Mucosa of stomach (tissue), 1 donor: ENCODE measurements around the gene PELI3.
A peak's percentile ranks its signal among the peaks of the same experiment; 100 is the strongest.

ENCODE experiments used
- H3K27me3 ChIP-seq: one replicate; pipeline ENCODE4 v1.7.0; 2013; ENCODE audit warnings: mild to moderate bottlenecking, low read length; ENCODE audit not compliant: control insufficient read depth, insufficient read depth
- H3K36me3 ChIP-seq: one replicate; pipeline ENCODE4 v1.7.0; 2013; ENCODE audit warnings: low read length; ENCODE audit not compliant: control insufficient read depth, insufficient read depth
- H3K4me1 ChIP-seq: one replicate; pipeline ENCODE4 v1.7.0; 2013; ENCODE audit warnings: mild to moderate bottlenecking, low read length; ENCODE audit not compliant: control insufficient read depth, insufficient read depth
- H3K4me3 ChIP-seq: one replicate; pipeline ENCODE4 v1.7.0; 2013; ENCODE audit warnings: low read length
- H3K9ac ChIP-seq: one replicate; pipeline ENCODE4 v1.7.0; 2013; ENCODE audit warnings: mild to moderate bottlenecking, low read length, moderate library complexity
- H3K9me3 ChIP-seq: one replicate; pipeline ENCODE4 v1.7.0; 2013; ENCODE audit warnings: mild to moderate bottlenecking, low read length, moderate library complexity; ENCODE audit not compliant: control insufficient read depth
- donor health status: Pancreatic carcinoma.

Gene PELI3, protein sequence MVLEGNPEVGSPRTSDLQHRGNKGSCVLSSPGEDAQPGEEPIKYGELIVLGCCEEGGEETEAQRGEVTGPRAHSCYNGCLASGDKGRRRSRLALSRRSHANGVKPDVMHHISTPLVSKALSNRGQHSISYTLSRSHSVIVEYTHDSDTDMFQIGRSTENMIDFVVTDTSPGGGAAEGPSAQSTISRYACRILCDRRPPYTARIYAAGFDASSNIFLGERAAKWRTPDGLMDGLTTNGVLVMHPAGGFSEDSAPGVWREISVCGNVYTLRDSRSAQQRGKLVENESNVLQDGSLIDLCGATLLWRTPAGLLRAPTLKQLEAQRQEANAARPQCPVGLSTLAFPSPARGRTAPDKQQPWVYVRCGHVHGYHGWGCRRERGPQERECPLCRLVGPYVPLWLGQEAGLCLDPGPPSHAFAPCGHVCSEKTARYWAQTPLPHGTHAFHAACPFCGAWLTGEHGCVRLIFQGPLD

DNA sequence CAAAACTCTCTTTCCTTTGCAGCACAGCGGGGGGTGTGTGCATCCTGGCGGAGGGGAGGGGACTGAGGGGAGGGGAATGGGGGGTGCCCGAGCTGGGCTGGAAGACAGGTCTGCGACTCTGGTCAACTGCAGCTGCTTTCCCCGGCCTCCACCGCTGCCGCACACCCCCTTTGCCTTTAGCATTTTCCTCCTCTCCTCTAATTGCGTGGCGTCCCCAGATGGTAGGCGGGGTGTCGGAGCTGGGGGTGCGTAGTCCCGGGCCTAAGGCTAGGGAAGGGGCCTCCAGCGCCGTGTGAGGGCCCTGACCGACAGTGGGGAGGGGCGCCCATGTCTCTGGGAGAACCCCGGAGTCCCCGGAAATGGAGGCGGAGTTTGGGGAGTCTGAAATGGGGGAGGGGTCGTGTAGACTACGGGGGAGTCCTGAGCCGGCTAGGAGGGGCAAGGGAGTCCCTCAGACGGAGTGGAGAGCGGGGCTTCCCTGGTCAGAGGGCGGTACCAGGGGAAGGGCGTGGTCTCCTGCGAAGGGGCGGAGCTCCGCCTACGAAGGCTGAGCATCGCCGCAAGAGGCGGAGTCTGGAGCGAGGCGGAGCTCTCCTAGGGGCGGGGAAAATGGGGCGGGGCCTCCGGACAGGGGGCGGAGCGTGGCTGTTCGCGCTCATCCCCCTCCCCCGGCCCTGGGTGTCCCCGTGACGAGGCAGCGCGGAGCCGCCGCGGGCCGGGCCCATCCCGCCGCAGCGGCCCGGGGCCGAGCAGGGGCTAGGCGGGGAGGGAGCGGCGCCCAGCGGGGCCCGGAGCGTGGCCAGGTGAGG is at the start of gene PELI3:
TSS of gene PELI3 (plus strand) at position 681 of the 809 bp plus-strand sequence. CDS start 1,224 bp downstream, outside the sequence.
- no peaks in the 10 kb centered on the region for H3K9me3 ChIP-seq
- no peaks in the 10 kb centered on the region for H3K36me3 ChIP-seq
- no peaks in the 10 kb centered on the region for H3K27me3 ChIP-seq
- H3K9ac ChIP-seq: peak within 1 kb of the TSS; percentile 60
- H3K4me3 ChIP-seq: peak within 1 kb of the TSS; percentile 32
- peaks cover 15% of the 10 kb centered on the region for H3K4me1 ChIP-seq

DNA sequence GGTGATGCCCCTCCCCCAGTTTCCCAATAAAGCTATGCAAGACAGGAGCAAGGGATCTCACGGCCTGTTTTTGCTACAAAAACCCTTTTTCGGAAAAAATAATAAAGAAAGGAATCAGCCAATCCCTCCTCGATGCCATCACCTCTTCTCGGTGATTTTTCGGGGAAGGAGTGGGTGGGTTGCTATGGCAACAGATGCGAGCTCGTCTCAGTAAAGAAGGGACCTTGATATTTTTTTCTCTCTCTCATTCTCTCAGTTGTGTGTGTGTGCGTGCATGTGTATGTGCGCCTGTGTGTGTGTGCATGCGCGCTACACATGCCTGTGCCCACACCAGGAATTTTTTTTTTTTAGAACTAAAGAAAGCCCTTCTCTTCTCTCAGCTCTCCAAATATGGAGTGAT is 49.7 kb upstream of the PELI3 start:
- H3K9me3 ChIP-seq: no peaks in the 10 kb centered on the region
- no peak overlapping the region for H3K4me3 ChIP-seq
- H3K36me3 ChIP-seq: no peaks in the 10 kb centered on the region
- peaks cover 12% of the 10 kb centered on the region for H3K4me1 ChIP-seq
- H3K9ac ChIP-seq: no peak overlapping the region
- H3K27me3 ChIP-seq: peaks cover 24% of the 10 kb centered on the region

DNA sequence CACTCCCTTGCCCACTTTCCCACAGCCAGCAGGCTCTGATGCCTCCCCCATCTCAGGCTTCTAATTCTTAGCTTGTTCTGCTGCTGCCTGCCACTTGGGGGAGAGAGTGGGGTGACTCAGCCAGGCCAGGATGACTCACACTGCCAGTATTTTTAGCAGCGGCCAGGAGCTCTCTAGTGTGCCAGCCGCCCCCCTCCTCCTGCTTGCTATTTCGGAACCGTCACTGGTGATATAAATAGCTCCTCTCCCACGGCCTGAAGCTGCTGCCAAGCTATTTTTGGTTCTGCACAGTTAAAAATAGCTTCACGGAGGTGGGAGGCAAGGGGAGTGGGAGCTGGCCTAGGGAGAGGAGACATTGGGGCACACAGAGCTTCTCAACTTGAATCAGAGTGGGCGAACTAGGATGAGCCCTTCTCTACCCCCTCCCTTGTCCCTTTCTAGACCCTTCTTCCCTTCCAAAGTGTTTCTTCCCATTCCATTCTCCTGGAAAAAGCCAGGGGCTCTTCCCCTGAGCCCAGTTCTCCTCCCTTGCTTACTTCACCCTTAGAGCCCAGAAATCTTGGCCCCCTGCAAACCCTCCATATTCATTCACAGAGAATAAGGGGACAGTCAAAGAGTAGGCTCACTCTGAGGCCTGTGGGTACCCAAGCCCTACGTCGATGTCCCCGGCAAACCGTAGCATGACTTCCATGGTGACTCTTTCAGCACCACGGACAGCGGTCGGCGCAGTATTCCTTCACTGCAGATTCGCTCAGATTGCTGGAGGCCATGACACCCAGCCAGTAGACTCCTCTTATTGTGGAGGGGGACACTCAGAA is 48.3 kb upstream of the PELI3 start:
- Histone ChIP-seq H3K4me1 (peaks cover 12% of the 10 kb centered on the region), H3K36me3 (no peaks in the 10 kb centered on the region), H3K4me3 (no peak overlapping the region), H3K9ac (no peak overlapping the region), H3K27me3 (peaks cover 24% of the 10 kb centered on the region), H3K9me3 (no peaks in the 10 kb centered on the region)

DNA sequence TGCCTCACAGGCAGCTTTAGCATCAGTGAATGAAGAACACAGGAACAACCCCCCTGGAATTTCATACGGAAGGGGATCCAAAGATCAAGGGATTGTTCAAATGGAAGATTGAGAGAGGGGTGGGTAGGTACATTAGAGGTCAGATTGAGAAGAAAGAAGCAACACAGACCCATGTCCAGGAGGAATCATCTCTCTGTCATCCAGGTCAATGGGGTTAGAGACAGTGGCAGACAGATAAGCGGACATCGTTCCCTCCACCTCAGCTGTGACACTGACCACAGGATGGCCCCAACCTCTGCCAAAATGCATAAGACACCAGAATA is 47.8 kb upstream of the PELI3 start:
- no peak overlapping the region for H3K4me3 ChIP-seq
- no peaks in the 10 kb centered on the region for H3K9me3 ChIP-seq
- peaks cover 24% of the 10 kb centered on the region for H3K27me3 ChIP-seq
- peaks cover 12% of the 10 kb centered on the region for H3K4me1 ChIP-seq
- H3K36me3 ChIP-seq: no peaks in the 10 kb centered on the region
- H3K9ac ChIP-seq: no peak overlapping the region

DNA sequence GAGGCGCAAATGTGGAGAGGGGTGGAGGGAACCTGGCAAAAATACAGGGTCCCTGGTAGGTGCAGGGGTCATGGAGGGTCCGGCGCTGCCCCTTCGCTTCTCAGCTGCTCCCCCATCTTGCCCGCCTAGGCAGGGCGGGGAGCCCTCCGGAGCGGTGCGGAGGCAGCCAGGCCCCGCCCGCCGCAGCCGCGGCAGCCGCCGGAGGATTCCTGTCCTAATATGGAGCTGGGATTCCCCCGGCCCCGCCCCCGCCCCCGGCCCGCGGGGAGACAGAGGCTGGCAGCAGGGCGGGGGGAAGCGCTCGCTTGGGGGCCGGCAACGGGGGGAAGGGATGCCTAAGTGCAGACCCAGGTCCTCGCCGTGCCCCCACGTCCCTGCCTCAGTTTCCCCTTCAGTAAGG is 46.9 kb upstream of the PELI3 start:
- Histone ChIP-seq H3K27me3 (peaks cover 24% of the 10 kb centered on the region), H3K4me1 (peaks cover 12% of the 10 kb centered on the region), H3K36me3 (no peaks in the 10 kb centered on the region), H3K9ac (no peak overlapping the region), H3K9me3 (no peaks in the 10 kb centered on the region), H3K4me3 (no peak overlapping the region)

DNA sequence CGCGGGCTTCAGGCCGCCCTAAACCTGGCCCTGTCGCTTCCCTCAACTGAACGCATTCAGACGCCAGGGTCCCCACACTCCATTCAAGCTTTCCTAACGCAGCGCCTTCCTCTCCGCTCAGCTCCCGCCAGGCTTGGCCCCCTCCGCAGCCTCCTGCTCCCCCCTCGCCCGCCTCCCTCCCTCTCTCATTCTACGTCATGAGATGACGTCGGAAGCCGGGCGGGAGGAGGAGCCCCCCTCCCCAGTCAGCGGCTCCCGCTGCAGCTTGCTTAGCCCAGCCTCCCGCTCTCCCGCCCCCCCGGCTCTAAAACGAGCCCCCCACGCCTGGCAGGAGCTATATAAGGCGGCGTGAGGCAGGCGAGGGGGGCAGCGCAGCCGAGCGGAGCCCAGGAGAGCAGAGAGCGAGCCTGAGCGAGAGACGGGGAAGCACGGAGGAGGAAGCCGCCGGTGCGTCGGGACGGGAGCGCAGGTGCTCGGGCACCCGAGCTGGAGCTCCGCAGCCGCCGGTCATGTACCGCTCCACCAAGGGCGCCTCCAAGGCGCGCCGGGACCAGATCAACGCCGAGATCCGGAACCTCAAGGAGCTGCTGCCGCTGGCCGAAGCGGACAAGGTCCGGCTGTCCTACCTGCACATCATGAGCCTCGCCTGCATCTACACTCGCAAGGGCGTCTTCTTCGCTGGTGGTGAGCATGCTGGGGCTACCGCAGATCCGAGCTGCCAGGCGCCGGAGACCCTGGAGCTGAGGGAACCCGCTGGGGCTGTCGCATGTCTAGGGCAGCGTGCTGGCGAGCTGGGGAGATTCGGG is 45.8 kb upstream of the PELI3 start, which contains the start of gene NPAS4:
TSS of gene NPAS4 (plus strand) at position 365 of the 806 bp plus-strand sequence. CDS start at position 510, 145 bp downstream.
- Histone ChIP-seq H3K9ac (no peak within 1 kb of the TSS), H3K36me3 (no peaks in the 10 kb centered on the region), H3K4me1 (peaks cover 12% of the 10 kb centered on the region), H3K27me3 (peaks cover 24% of the 10 kb centered on the region), H3K4me3 (no peak within 1 kb of the TSS), H3K9me3 (no peaks in the 10 kb centered on the region)

DNA sequence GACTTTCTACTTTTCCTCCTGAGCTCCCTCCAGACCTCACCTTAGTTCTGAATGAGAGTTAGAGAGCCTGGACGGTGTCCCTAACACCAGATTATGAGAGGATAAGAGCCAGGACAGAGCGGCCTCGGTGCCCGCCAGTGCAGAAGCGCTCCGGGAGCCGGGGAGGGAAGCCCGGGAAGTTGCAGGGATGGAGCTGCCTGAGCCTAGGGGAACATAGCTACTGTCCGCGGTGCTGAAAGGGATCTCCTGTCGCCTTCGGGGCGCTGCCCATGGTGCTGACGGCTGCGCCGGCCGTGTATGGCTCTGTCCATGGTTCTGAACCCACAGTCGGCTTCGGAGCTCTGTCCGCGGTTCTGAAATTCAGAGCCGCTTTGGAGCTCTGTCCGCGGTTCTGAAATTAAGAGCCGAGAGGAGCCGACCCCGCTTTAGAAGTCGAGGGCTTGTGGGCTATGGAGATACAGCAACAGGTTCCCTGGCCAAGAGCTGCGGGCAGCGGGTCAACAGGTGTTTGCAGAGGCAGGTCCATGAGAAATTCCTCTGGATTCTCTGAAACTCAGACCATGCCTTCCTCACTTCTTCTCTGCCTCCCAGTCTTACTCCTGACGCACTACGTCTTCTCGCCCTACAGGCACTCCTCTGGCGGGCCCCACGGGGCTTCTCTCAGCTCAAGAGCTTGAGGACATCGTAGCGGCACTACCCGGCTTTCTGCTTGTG is 45.1 kb upstream of the PELI3 start:
- H3K27me3 ChIP-seq: peaks cover 24% of the 10 kb centered on the region
- no peaks in the 10 kb centered on the region for H3K36me3 ChIP-seq
- no peak overlapping the region for H3K9ac ChIP-seq
- peaks cover 12% of the 10 kb centered on the region for H3K4me1 ChIP-seq
- no peaks in the 10 kb centered on the region for H3K9me3 ChIP-seq
- no peak overlapping the region for H3K4me3 ChIP-seq

DNA sequence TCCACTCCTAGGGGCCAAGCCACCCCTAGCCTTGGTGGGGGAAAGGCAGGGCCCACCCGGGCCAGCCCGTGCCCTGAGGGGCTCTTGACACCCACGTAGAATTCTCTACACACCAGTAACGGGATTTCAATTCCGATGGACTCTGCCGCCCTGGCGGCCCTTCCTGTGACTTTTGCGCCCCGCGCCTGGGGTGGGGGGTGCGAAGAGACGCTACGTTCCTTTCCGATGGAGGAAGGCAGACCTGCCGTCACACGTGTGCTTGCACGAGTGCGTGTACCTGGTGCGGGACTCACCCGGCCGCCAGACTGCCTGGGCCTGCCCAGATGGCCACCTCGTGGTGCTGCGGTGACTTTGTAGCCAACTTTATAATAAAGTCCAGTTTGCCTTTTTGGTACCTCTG is 40.4 kb upstream of the PELI3 start:
- no peaks in the 10 kb centered on the region for H3K36me3 ChIP-seq
- no peaks in the 10 kb centered on the region for H3K27me3 ChIP-seq
- no peaks in the 10 kb centered on the region for H3K4me1 ChIP-seq
- H3K9ac ChIP-seq: no peak overlapping the region
- no peaks in the 10 kb centered on the region for H3K9me3 ChIP-seq
- no peak overlapping the region for H3K4me3 ChIP-seq

DNA sequence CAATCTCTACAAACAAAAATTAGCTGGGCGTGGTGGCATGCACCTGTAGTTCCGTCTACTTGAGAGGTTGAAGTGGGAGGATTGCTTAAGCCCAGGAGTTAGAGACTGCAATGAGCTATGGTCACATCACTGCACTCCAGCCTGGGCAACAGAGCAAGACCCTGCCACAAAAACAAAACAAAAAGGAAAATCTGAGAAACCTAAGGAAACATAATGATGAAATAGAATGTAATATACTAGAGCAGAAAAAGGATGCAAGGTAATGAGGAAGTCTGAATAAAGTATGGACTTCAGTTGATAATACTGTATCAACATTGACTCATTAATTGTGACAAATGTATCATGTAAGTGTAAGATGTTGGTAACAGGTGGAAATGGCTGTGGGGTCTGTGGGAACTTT is 37.8 kb upstream of the PELI3 start:
- H3K36me3 ChIP-seq: no peaks in the 10 kb centered on the region
- no peak overlapping the region for H3K9ac ChIP-seq
- H3K27me3 ChIP-seq: no peaks in the 10 kb centered on the region
- H3K4me3 ChIP-seq: no peak overlapping the region
- H3K4me1 ChIP-seq: no peaks in the 10 kb centered on the region
- no peaks in the 10 kb centered on the region for H3K9me3 ChIP-seq

DNA sequence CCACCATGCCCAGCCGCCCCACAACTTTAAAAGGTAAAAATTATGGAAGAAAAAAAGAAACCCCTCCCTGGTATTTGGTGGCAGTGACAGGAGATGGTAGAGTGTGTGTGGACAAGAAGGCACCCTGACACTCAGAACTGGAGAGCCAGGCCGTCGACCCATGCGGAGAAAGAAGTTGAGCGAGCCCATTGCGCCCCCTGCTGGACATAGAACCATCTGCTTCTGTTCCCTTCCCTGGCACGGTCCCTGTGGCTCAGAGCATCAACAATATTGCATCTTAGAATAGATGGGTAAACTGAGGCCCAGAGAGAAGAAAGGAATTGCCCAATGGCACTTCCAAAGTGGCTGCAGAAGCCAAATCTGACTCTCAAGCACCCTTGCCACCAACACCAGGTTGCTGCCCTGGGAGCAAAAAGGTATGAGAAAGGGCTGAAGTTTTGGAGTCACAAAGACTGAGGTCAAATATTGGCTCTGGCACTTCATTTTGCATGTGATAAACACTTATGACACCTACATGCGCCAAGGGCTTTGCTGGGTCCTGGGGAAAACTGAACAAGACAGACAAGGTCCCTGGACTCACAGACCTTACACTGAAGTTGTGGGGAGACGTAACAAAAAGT is 36.6 kb upstream of the PELI3 start:
- H3K27me3 ChIP-seq: no peaks in the 10 kb centered on the region

More for the DNA sequence above, 36.6 kb upstream of the PELI3 start:
- H3K9ac ChIP-seq: no peak overlapping the region
- H3K4me3 ChIP-seq: no peak overlapping the region
- no peaks in the 10 kb centered on the region for H3K9me3 ChIP-seq
- H3K36me3 ChIP-seq: no peaks in the 10 kb centered on the region
- no peaks in the 10 kb centered on the region for H3K4me1 ChIP-seq
